Motor neuron (in vitro differentiated cells): ENCODE data around the gene NFATC1. TPM values are rescaled to one million over a fixed set of nuclear protein-coding genes. Genes with fewer than 3 reads are reported as not detected.
A peak's percentile ranks its signal among the peaks of the same experiment; 100 is the strongest.
"Not testable (repeated sequence)": the region's sequence is repeated elsewhere in the genome, so short reads cannot be mapped to it uniquely, and the experiment has no call there.

Experiments used
- ATAC-seq, 8 experiments: fragments of 200-7000 bp; cut with Tn5 transposase; replicated peaks in 6 of 8; 2 replicates each; pipeline ENCODE4 v1.8.0; 2021; ENCODE audit warnings: mild to moderate bottlenecking in 8 of 8, moderate library complexity in 8 of 8
- H3K27ac ChIP-seq, 2 donors: fragments of 250-450 bp; sonication (Bioruptor Pico); 2 replicates each; pipeline ENCODE4 v1.9.0; 2021; ENCODE audit warnings: antibody characterized with exemption in 2 of 2, mild to moderate bottlenecking in 2 of 2, moderate library complexity in 1 of 2
- H3K4me1 ChIP-seq, 2 donors: fragments of 250-450 bp; sonication (Bioruptor Pico); replicated peaks in 1 of 2; 2 replicates each; pipeline ENCODE4 v1.6.1; 2021; ENCODE audit warnings: antibody characterized with exemption in 2 of 2, mild to moderate bottlenecking in 2 of 2, moderate library complexity in 1 of 2
- H3K4me3 ChIP-seq, 5 donors: fragments of 250-450 bp; sonication (Bioruptor Pico); 2 replicates each; pipeline ENCODE4 v1.9.0; 2021; ENCODE audit warnings: antibody characterized with exemption in 5 of 5, mild to moderate bottlenecking in 5 of 5, moderate library complexity in 4 of 5
- WGBS, 10 experiments: fragments of 450-650 bp; shearing (Covaris generic); methylation state at CpG; one replicate each; pipeline ENCODE4 v1.0.0; 2022; 5-methylcytosine and 5-hydroxymethylcytosine counted together
- in situ Hi-C, 9 experiments: fragments of 400-800 bp; cut with MboI; loops; one replicate each; pipeline ENCODE4 v1.15.0; 2021; ENCODE audit warnings: low sequenced_read_pairs in 9 of 9, low pct_unique_long_range_greater_than_20kb in 2 of 9; ENCODE audit not compliant: unreplicated experiment in 9 of 9
- total RNA-seq, 8 experiments: library from RNA; unstranded; fragments of 300-600 nt; gene quantifications; 2 replicates each; pipeline versions ENCODE4 v1.2.3 to v1.2.4, GENCODE V29; 2022

Gene NFATC1
- total RNA-seq, 8 experiments from 2014 or later: 0.23 to 21.6 (median 2.3) TPM

DNA sequence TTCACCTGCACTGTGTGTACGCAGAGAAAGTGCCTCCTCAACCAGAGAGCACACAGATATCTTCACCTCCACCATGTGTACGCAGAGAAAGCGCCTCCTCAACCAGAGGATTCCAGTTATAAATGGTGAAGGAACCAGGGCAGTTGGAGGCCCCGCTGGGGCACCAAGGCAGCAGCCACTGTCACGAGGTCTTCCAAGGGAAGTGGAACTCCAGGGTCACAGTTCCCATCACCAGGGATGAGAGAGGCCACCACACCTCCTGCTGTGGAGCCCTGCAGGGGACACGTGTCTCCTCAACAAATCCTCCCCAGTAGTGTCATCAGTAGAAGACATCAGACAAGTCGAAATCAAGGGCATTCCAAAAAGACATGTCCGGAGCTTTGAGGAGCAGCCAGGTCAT, 28.2 kb upstream of the NFATC1 start:
- Histone ChIP-seq H3K4me1 (no peaks in the 10 kb centered on the region), H3K27ac (no peak overlapping the region), H3K4me3 (no peak overlapping the region)
- ATAC-seq: no peak
- in situ Hi-C loops: no loop called here
- WGBS, 10 experiments: 86 to 100% (median 96%) methylated on average over 1 to 2 of the region's 8 CpGs; no CpG with 5 or more reads in 6 of the 10 experiments

DNA sequence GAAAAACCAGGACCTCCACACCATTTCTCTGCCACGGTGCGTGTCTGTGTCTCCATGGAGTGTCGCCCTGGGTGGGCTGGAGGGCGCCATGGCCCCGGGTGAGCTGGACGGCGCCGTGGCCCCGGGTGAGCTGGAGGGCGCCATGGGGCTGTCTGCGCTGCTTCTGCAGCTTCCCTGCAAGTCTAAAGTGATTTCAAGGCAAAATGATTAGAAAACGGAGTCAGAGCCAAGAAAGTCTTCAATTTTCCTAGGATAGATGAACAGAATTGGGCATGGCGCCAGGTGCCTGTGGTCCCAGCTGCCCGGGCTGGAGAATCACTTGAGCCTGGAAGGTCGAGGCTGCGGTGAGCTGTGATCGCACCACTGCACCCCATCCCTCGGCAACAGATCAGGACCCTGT, 27.7 kb upstream of the NFATC1 start:
- H3K4me3 ChIP-seq: no peak overlapping the region
- ATAC-seq: no peak
- no peaks in the 10 kb centered on the region for H3K4me1 ChIP-seq
- 83 to 96% (median 93%) methylated on average over 2 to 11 of the region's 18 CpGs; no CpG with 5 or more reads in 2 of the 10 experiments for WGBS, 10 experiments
- in situ Hi-C loops: no loop called here
- H3K27ac ChIP-seq: no peak overlapping the region

DNA sequence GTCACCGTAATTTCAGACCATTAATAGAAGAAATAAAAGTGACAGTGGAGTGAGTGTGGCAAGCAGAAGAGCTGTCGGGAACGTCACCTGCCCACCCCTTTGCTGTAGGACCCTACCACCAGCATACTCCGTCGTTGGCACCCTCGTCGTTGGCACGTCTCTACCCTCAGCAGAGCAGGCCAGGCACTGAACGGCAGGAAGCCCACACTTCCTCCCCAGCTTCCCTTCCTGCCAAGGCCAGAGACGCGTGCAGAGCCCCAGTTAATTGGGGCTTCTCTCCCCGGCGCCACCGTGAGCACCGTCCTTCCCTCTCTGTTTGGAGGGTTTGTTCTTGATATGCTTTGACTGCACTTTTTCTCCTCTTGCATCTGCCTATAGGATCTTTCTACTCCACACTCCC, 27.0 kb upstream of the NFATC1 start:
- in situ Hi-C loops: no loop called here
- Histone ChIP-seq H3K4me3 (no peak overlapping the region), H3K4me1 (no peaks in the 10 kb centered on the region), H3K27ac (no peak overlapping the region)
- WGBS, 10 experiments: 67 to 100% (median 95%) methylated on average over 1 to 9 of the region's 15 CpGs; no CpG with 5 or more reads in 3 of the 10 experiments
- ATAC-seq: no peak

DNA sequence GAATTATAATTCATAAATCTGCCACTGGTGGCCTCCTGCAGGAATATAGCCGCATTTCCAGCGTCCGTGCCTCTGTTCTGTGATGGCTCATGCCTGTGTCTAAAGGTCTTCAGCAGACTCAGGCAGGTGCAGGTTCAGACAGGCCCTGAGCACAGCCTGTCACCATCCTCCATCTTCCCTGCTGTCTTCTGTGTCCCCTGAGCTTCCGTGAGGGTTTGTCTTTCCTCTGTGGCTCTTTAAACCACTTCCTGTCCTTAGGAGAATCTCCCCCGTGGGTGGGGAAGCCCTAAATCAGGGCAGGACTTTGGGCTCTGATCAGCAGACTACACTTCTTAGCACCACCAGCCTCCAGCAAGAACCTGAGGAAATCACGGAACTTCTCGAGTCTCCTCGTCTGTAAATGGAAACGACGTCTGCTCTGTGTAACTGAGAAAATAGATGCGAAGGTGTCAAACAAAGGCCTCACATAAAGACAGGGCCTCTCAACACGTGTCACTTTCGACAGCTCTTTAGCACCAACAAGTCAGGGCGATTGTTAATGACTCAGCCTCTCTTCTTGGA, 24.1 kb upstream of the NFATC1 start:
- Histone ChIP-seq H3K4me1 (no peaks in the 10 kb centered on the region), H3K4me3 (no peak overlapping the region), H3K27ac (no peak overlapping the region)
- ATAC-seq: peak in 2 of 8 experiments; percentile 61 to 62
- 60 to 100% (median 87%) methylated on average over 1 to 9 of the region's 14 CpGs; no CpG with 5 or more reads in 4 of the 10 experiments for WGBS, 10 experiments
- in situ Hi-C loops: loop anchor here in 1 of 9 experiments (10.0 kb wide), 1 partner anchor 273 kb away; no protein-coding TSS in a partner anchor

DNA sequence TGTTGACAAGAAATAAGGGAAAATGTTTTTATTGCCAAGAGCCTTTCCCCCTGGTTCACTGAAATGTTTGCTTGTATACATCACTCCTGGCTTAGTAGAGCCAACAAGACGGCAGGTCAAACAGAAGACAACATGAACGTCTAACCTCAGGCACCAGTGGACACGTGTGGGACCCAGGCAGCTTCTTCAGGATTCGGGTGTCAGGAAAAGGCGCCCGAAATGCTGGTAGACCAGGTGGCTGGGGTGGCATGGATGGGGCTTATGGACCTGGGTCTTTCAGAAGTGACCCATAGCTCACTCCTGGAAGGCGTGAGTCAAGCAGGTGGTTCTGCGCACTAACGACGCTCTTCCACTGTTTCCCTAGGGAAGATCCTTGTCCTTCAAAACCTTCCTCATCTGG, 23.3 kb upstream of the NFATC1 start:
- WGBS, 10 experiments: 57 to 100% (median 94%) methylated on average over 1 to 8 of the region's 10 CpGs; no CpG with 5 or more reads in 1 of the 10 experiments
- in situ Hi-C loops: loop anchor here in 1 of 9 experiments (10.0 kb wide), 1 partner anchor 272 kb away; no protein-coding TSS in a partner anchor
- ATAC-seq: no peak
- Histone ChIP-seq H3K4me3 (no peak overlapping the region), H3K4me1 (no peaks in the 10 kb centered on the region), H3K27ac (no peak overlapping the region)

DNA sequence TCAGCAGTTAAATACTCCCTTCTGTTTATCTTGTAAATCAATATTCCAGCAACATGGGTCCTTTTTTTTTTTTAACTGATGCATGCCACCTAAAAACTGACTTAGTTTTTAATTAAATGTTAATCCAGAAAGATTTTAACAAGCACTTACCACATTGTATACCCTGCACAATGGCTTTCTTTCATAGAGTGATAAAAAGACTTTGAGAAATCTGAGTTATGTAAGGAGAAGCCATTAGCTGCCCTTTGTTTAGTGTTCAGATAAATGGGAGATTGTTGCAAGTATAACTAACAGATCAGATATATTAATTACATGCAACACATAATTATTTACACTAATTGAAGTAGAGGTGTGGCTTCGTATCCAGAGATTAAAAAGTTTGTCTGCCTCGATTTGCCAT, 22.7 kb upstream of the NFATC1 start:
- 80 to 100% (median 89%) methylated on average over 1 to 2 of the region's 2 CpGs; no CpG with 5 or more reads in 4 of the 10 experiments for WGBS, 10 experiments
- Histone ChIP-seq H3K27ac (no peak overlapping the region), H3K4me3 (no peak overlapping the region), H3K4me1 (no peaks in the 10 kb centered on the region)
- in situ Hi-C loops: loop anchor here in 1 of 9 experiments (10.0 kb wide), 1 partner anchor 272 kb away; no protein-coding TSS in a partner anchor
- ATAC-seq: no peak

DNA sequence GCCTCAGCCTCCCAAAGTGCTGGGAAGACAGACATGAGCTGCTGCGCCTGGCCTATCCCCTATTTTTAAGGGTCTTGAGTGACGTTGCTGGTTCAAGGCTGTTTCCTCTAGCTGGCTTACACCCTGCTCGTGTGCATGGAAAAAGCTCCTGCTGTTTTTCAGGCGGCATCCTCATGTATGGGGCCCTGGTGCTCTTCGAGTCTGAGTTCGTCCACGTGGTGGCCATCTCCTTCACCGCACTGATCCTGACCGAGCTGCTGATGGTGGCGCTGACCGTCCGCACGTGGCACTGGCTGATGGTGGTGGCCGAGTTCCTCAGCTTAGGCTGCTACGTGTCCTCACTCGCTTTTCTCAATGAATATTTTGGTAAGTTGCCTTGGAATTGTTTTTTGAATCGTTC, 22.0 kb upstream of the NFATC1 start:
- no peak for ATAC-seq
- H3K27ac ChIP-seq: no peak overlapping the region
- in situ Hi-C loops: loop anchor here in 1 of 9 experiments (10.0 kb wide), 1 partner anchor 271 kb away; no protein-coding TSS in a partner anchor

GRCh38 chr18:79374408-79375171, 21.1 kb upstream of the NFATC1 start:
- no peak overlapping the region for H3K4me3 ChIP-seq
- WGBS, 10 experiments: 81 to 97% (median 88%) methylated on average over 4 to 12 of the region's 32 CpGs; no CpG with 5 or more reads in 4 of the 10 experiments
- in situ Hi-C loops: loop anchor here in 7 of 9 experiments (10.0 to 25.0 kb wide), 4 partner anchors 163 to 288 kb away; no protein-coding TSS in a partner anchor
- H3K27ac ChIP-seq: no peak overlapping the region
- H3K4me1 ChIP-seq: peaks cover 0 to 3% of the 10 kb centered on the region in 2 donors
- ATAC-seq: no peak

More for the DNA sequence above, 22.0 kb upstream of the NFATC1 start:
- Histone ChIP-seq H3K4me1 (no peaks in the 10 kb centered on the region), H3K4me3 (no peak overlapping the region)
- 80 to 97% (median 95%) methylated on average over 2 to 15 of the region's 17 CpGs; no CpG with 5 or more reads in 4 of the 10 experiments for WGBS, 10 experiments

- in situ Hi-C loops: loop anchor here in 7 of 9 experiments (10.0 to 25.0 kb wide), 4 partner anchors 162 to 287 kb away; no protein-coding TSS in a partner anchor
- Histone ChIP-seq H3K4me1 (peaks cover 0 to 3% of the 10 kb centered on the region in 2 donors), H3K4me3 (no peak overlapping the region), H3K27ac (no peak overlapping the region)
- peak in 4 of 8 experiments; percentile 12 to 82 (median 70) for ATAC-seq
- 59 to 94% (median 80%) methylated on average over 1 to 6 of the region's 10 CpGs; no CpG with 5 or more reads in 1 of the 10 experiments for WGBS, 10 experiments
Measured at GRCh38 chr18:79375441-79376154, 20.1 kb upstream of the NFATC1 start.

DNA sequence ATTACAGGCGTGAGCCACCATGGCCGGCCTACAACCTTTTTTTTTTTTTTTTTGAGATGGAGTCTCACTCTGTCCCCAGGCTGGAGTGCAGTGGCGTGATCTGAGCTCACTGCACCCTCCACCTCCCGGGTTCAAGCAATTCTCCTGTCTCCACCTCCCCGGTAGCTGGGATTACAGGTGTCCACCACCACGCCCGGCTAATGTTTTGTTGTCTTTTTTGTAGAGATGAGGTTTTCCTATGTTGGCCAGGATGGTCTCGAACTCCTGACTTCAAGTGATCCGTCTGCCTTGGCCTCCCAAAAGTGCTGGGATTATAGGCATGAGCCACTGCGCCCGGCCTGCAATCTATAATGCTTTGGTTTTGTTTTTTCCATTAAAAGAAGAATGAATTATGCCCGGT, 19.1 kb upstream of the NFATC1 start:
- not testable (repeated sequence) for H3K4me3 ChIP-seq, H3K4me1 ChIP-seq, H3K27ac ChIP-seq, ATAC-seq
- 65 to 100% (median 91%) methylated on average over 1 to 10 of the region's 12 CpGs; no CpG with 5 or more reads in 3 of the 10 experiments for WGBS, 10 experiments
- in situ Hi-C loops: loop anchor here in 7 of 9 experiments (10.0 to 25.0 kb wide), 4 partner anchors 161 to 286 kb away; no protein-coding TSS in a partner anchor

DNA sequence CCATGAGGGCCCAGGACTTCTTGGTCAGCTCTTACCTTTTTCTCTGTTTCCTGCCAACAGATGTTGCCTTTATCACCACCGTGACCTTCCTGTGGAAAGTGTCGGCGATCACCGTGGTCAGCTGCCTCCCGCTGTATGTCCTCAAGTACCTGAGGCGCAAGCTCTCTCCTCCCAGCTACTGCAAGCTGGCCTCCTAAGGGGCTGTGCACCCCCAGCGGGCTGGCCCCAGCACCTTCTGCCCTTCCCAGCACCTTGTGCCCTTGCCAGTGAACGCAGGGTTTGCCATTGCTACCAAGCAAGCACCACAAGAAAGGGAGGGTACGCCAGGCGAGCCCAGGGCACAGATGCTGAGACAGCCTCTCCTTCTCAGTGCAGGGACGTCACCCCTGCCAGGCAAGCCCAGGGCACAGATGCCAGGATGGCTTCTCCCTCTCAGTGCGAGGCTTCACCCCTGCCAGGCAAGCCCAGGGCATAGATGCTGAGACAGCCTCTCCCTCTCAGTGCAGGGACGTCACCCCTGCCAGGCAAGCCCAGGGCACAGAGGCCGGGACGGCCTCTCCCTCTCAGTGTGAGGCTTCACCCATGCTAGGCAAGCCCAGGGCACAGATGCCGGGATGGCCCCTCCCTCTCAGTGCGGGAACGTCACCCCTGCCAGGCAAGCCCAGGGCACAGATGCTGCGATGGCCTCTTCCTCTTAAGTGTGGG, 18.4 kb upstream of the NFATC1 start:
- H3K27ac ChIP-seq: no peak overlapping the region
- in situ Hi-C loops: loop anchor here in 7 of 9 experiments (10.0 to 25.0 kb wide), 4 partner anchors 160 to 285 kb away; no protein-coding TSS in a partner anchor
- H3K4me3 ChIP-seq: no peak overlapping the region
- H3K4me1 ChIP-seq: peaks cover 0 to 3% of the 10 kb centered on the region in 2 donors
- 82 to 100% (median 90%) methylated on average over 1 to 10 of the region's 19 CpGs; no CpG with 5 or more reads in 1 of the 10 experiments for WGBS, 10 experiments
- no peak for ATAC-seq
